ENCODE data around the gene DACT3.
"Not testable (repeated sequence)": the region's sequence is repeated elsewhere in the genome, so short reads cannot be mapped to it uniquely, and the experiment has no call there.

Gene DACT3

GRCh38 chr19:46634656-46635218, 26.2 kb downstream of the DACT3 start:
- FAIRE-seq (no peak), DNase-seq (ENCODE audit: low spot score) (no peak)

GRCh38 chr19:46634045-46634655, 26.8 kb downstream of the DACT3 start:
- peak; percentile 31 for DNase-seq (ENCODE audit: low spot score)
- FAIRE-seq = no peak

GRCh38 chr19:46633130-46633529, 27.9 kb downstream of the DACT3 start:
- FAIRE-seq = no peak
- no peak for DNase-seq (ENCODE audit: low spot score)

GRCh38 chr19:46631481-46631880, 29.5 kb downstream of the DACT3 start:
- DNase-seq (ENCODE audit: low spot score) (no peak), FAIRE-seq (no peak)

GRCh38 chr19:46630586-46631205, 30.3 kb downstream of the DACT3 start:
- FAIRE-seq = no peak

GRCh38 chr19:46629546-46630025, 31.4 kb downstream of the DACT3 start:
- DNase-seq (ENCODE audit: low spot score) (no peak), FAIRE-seq (no peak)

More at GRCh38 chr19:46630586-46631205, 30.3 kb downstream of the DACT3 start:
- no peak for DNase-seq (ENCODE audit: low spot score)

- not testable (repeated sequence) for FAIRE-seq; DNase-seq (ENCODE audit: low spot score)
Observed at GRCh38 chr19:46628970-46629369, 32.0 kb downstream of the DACT3 start.

GRCh38 chr19:46626446-46626845, 34.5 kb downstream of the DACT3 start:
- DNase-seq (ENCODE audit: low spot score) = no peak
- FAIRE-seq = no peak

- DNase-seq (ENCODE audit: low spot score) (no peak), FAIRE-seq (no peak)
Observed at GRCh38 chr19:46625731-46626130, 35.3 kb downstream of the DACT3 start.

- no peak for FAIRE-seq
Observed at GRCh38 chr19:46624958-46625661, 35.9 kb downstream of the DACT3 start, which contains the start of gene PTGIR. Gene PTGIR (minus strand): TSS chr19:46625089. CDS start chr19:46624225, 864 bp downstream.

GRCh38 chr19:46623915-46624502, 37.0 kb downstream of the DACT3 start:
- no peak for DNase-seq (ENCODE audit: low spot score)
- FAIRE-seq = no peak

More at GRCh38 chr19:46624958-46625661, 35.9 kb downstream of the DACT3 start, which contains the start of gene PTGIR:
- no peak for DNase-seq (ENCODE audit: low spot score)

GRCh38 chr19:46622118-46622446, 38.9 kb downstream of the DACT3 start:
- DNase-seq (ENCODE audit: low spot score) (no peak), FAIRE-seq (no peak)

- DNase-seq (ENCODE audit: low spot score) (no peak), FAIRE-seq (no peak)
Observed at GRCh38 chr19:46621191-46622117, 39.5 kb downstream of the DACT3 start.

- no peak for DNase-seq (ENCODE audit: low spot score)
- no peak for FAIRE-seq
Observed at GRCh38 chr19:46620716-46621115, 40.3 kb downstream of the DACT3 start.

- DNase-seq (ENCODE audit: low spot score) (no peak), FAIRE-seq (no peak)
Observed at GRCh38 chr19:46620267-46620666, 40.7 kb downstream of the DACT3 start.

- DNase-seq (ENCODE audit: low spot score) = no peak
- no peak for FAIRE-seq
Observed at GRCh38 chr19:46618670-46619231, 42.2 kb downstream of the DACT3 start.

- DNase-seq (ENCODE audit: low spot score) = no peak
- no peak for FAIRE-seq
Observed at GRCh38 chr19:46617601-46618000, 43.4 kb downstream of the DACT3 start.

GRCh38 chr19:46616631-46617322, 44.2 kb downstream of the DACT3 start:
- no peak for FAIRE-seq

GRCh38 chr19:46615966-46616365, 45.0 kb downstream of the DACT3 start:
- FAIRE-seq (no peak), DNase-seq (ENCODE audit: low spot score) (no peak)

More at GRCh38 chr19:46616631-46617322, 44.2 kb downstream of the DACT3 start:
- DNase-seq (ENCODE audit: low spot score) = peak; percentile 4
